Prostate gland (tissue), 2 donors: ENCODE data around the gene OLFML1.

Source experiments
- POLR2AphosphoS5 ChIP-seq: sonication (generic); formaldehyde crosslinking; IDR thresholded peaks from one replicate; pipeline ENCODE4 v1.6.1; 2017; ENCODE audit warnings: antibody characterized with exemption
- TF ChIP-seq, protein P1 (sequence below), 4 experiments: fragments of 200-600 bp in 2 of 4; fragments of 450-650 bp in 2 of 4; sonication (generic) in 2 of 4; IDR thresholded peaks; 1 replicate in 3 of 4; 2 replicates in 1 of 4; pipeline ENCODE4 v1.5.1; 2016 to 2019; ENCODE audit warnings: antibody characterized with exemption in 4 of 4, mild to moderate bottlenecking in 2 of 4, moderate library complexity in 2 of 4

GRCh38 chr11:7449211-7449840 lies 36.0 kb upstream of the OLFML1 start:
- TF ChIP-seq, protein P1, sequence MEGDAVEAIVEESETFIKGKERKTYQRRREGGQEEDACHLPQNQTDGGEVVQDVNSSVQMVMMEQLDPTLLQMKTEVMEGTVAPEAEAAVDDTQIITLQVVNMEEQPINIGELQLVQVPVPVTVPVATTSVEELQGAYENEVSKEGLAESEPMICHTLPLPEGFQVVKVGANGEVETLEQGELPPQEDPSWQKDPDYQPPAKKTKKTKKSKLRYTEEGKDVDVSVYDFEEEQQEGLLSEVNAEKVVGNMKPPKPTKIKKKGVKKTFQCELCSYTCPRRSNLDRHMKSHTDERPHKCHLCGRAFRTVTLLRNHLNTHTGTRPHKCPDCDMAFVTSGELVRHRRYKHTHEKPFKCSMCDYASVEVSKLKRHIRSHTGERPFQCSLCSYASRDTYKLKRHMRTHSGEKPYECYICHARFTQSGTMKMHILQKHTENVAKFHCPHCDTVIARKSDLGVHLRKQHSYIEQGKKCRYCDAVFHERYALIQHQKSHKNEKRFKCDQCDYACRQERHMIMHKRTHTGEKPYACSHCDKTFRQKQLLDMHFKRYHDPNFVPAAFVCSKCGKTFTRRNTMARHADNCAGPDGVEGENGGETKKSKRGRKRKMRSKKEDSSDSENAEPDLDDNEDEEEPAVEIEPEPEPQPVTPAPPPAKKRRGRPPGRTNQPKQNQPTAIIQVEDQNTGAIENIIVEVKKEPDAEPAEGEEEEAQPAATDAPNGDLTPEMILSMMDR (IDR thresholded peaks at IDR 0.05): no peak
- TF ChIP-seq POLR2AphosphoS5: no peak
